DLD1 (cell line): ENCODE results near the gene SPTBN1.

Experiments used
- in situ Hi-C: cut with HindIII; loops from 2 replicates; pipeline ENCODE4 v1.10.0; 2017; ENCODE audit warnings: low sequenced_read_pairs

Gene SPTBN1

DNA sequence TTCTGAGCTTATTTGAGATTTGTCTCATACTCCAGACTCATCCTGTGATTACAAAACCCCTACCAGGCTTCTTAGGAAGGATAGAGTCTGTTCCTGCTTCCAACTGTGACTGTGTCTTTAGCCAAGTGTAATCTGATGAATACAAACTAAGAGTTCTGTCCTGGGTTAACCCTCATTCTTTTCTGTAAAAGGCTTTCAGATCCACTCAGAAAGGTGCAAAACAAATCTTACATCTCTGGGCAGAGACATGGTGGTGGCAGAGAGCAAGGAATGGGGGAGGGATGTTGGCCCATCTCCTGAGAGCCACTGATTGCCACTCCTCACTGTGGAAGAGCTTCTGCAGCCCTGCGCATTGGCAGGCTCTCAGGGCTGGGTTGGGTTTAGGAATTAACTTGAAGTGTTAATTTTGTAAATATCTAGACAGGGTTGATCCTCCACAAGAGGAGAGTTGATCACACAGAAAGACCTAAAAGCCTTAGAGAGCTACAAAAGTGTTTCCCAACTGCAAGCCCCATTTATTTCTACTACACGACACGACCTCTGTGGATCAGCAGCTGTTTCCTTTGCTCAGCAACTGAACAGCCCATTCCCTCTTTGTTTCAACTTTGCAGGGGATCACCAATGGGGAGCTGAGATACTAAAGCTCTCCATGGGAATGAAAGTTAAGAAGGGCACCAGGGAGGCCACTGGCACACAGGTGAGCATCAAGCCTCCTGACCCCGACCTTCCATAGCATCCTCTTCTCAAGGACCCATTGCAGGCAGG, 23.7 kb upstream of the SPTBN1 start:
- in situ Hi-C loops = no loop called here

DNA sequence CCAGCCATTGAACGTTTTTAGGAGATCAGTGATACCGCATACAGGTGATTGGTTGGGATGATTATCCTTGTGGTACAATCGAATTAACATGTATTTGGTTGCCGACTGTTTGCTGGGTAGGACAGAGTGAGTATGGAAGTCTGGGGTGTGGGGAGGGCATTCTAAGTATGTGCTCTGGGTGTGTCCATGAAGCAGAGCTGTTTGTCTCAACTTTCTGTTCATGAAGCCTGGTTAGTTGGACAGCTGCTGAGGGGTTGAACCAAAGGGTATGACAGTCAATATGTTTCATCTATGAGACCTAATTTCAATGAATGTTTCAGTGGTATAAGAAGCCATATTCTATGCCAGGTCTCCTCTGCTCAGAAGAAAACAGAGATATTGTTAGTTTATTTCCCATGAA, 21.9 kb upstream of the SPTBN1 start:
- in situ Hi-C loops = no loop called here

DNA sequence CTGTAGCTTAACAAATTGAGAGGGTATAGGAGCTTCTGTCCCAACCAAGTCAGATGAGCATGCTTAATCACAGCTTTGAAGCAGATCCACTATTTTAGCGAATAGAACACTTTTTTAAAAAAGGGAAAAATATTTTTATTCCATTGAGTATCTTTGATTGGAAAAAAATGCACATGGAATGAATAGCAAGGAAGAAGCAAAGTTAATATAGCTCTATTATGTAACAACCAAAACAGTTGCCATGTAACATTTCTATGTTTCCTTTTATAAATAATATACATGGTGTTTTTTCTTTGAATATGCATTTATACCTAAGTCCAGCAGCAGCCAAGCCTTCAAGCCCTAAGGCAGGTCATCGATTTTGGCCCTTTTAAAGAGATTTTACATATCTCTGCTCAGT, 21.4 kb upstream of the SPTBN1 start:
- in situ Hi-C loops = no loop called here

DNA sequence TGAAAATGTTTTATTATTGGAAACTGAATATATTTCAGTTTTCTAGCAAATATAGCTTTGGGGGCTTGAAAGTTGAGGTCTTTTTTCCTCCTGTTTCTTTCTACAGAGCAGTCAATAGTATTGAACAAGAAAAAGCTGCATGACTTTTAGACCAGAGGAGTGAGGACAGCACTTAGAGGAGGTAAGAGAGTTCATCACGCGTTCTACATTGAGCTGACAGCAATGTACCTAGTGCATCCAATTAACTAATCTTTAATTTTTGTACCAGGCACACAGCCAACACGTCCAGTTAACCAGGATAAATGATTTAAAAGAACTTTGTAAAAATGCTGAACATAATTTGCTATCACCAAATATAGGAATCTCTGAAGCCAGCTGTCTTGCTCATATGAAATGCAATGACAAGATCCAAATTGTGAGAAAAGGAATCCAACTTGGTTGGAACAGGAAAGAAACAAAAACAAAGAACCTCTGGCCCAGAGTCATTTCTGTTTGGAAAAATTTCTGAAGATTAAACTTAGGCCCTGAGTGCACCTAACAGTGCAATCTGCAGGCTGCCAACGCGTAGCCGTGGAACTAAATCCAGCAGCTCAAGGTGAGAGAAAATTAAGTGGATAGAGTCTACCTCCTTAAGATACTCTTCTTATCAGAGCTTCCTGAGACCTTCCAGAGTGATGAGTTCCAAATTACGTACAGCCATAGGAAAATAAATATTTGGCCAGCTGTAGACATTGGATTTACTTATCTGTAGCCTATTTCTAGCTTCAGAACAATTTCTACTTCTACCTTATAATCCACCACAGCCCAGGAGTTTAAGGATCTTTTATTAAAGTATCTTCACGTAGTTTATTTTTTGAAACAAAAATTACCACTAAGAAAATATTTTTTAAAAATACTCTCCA, 20.6 kb upstream of the SPTBN1 start:
- in situ Hi-C loops = no loop called here

DNA sequence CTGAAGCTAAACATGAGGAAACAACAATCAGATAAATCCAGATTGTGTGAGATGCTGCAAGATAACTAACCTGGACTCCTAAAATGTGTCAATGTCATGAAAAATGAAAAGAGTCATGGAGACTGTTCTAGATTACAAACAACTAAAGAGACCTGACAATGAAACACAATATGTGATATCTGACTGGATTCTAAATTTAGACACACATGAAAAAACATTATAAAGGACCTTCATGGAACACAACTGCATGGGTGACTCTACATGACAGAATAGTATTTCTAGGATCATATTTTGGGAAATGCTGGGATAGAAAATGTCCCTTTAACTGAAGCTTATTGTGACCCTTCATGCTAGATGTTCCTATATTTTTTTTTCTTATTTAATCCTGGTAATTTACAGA, 18.5 kb upstream of the SPTBN1 start:
- in situ Hi-C loops = no loop called here

DNA sequence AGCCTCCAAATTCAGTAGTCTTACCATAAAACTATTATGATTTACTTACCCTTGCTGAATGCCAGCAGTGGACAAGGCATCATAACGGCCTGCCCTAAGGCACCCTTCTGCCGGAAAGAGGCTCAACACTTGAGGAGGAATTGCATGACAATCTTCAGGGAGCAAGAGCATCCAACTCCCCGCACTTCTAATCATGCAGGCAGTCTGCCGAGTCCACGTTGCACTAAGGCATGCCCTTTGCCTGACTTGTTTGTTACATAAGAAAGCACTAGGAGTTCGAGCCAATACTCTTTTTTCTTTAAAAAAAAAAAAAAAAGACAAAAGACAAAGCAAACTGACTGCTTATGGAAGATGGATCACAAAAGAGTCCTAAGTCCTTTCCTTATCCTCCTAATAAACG, 17.9 kb upstream of the SPTBN1 start:
- in situ Hi-C loops = no loop called here

DNA sequence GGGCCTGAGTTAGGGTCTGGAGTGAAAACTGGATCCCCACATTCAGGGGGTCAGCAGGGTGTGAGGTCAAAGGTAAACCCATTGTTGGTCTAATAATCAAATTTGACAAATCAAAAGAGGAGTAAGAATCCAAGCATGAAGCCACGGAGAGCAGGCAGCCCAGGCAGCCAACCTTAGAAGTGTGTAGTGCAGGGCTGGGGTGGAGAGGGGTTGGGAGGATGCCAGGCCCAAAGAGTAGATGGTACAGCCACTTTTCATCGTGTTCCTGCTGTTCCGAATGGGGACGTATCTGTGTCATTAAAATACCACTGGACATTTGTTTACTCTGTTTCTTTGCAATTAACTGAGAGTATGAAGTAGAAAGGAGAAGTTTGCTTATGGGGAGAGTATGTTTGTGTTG, 16.5 kb upstream of the SPTBN1 start:
- in situ Hi-C loops = no loop called here

DNA sequence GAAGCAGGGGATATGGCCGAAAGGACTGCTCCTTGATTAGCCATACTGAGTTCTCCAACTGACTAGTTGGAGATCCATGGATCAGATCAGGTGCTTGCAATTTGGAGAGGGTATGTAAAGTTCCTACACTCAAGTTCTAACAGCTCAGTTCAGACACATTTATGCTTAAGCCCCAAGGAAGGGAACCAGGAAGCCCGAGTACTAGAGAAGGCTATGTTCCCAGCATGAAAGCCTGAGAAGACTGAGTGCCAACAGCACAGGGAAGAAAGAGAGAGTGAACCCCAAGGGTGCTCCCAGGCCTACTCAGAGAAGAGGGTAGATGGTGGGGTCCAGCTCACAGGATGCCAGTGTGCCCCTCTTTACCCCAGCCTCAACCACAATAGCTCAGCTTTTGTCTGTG, 16.1 kb upstream of the SPTBN1 start:
- in situ Hi-C loops = no loop called here

DNA sequence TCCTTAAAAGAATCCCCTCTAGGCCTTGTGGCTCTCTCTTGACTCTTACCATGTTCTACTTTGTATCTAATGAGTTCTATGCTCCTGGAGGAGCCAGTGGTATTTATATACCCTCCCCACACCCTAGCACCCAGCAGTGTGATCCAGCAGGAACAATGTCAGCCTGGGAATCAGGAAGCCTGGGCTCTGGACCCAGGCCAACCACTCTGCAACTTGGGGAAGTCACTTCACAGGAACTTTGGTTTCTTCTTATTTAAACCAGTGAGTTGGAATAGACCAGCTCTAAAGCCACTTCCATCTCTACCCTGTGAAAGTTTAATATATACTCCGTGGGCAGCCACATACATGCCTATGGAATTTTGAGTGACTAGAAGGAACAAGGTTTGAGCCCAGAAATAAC, 11.6 kb upstream of the SPTBN1 start:
- in situ Hi-C loops = no loop called here

DNA sequence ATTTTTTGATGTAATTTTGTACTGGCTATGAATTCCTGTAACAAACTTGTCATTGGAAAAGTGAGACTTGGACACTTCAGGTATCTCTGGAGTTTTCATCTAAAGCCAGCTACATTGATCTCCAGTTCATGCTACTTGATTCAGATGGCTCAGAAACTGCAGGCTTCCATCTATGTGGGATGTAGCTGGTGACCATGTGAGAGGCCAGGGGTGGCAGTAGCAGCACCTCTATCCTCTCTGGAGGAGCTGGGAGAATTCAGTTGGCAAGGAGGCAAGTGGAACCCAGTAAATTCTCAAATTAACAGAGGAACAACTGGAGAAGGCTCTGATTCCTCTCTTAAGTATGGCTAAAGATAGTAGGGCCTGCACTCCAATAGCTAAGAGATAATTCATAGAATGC, 10.0 kb upstream of the SPTBN1 start:
- in situ Hi-C loops = no loop called here

DNA sequence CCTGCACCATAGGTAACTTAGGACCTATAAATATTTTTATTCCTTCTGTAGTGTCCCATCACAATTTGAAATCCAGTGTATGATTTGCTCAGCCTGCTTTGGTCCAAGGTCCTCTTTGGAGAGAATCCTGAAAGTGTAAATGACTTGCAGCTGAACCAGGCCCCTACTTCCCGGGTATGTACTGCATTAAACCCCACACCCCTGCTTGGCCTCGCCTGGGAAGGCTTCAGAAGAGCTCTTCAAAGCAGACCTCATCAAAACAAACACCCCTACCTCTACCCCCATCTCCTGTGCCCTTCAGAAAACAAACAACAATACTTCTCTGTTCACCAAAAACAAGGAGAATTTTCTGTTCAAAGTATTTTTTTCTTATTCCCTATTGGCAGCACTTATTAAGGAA, 9.5 kb upstream of the SPTBN1 start:
- in situ Hi-C loops = no loop called here

DNA sequence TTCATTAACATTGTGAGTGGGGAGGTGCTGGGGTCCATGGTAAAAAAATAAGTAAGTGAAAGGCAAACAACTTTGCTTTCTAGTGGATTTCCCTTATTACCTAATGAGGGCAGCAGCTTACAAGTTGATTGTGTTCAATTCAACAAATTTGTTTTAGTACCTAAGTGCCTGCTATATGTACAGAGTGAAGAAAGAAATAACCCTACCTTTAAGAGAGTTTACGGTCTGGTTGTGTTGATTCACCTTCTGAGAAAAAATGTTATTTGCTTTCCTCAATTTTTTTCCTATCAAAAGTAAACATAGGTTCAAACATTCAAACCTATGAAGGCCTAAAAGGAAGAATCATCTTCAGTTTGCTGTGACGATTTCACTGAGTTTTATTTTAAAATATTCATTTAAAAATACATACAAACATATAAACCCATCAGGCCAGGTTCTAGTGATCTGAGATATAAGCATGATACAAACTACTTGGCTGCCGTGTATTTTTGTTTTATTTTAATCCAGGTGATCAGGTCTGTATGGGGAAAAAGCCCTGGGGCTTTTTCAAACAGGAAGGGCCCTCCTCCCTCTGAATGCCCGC, 1.5 kb upstream of the SPTBN1 start:
- in situ Hi-C loops = no loop called here

DNA sequence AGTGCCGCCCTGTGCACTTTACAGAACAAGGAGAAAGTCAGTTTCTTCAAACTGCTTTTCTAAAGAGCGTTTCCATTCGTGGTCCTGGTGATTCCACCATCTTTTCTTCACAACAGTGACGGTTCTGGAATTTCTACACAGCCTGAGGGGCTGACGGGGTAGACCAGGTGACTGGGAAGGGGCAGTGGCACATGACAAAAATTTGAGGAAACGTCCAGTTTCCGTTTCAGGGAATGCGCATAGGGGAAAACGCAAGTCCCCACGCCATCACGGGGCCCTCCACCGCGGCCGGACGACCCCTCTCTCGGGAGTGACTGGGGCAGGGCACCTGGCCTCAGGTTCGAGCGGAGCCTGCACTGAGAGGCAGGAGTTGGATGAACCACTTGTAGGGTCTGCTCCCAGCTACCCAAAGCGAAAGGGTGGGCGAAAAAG, 980 bp upstream of the SPTBN1 start:
- in situ Hi-C loops = no loop called here

DNA sequence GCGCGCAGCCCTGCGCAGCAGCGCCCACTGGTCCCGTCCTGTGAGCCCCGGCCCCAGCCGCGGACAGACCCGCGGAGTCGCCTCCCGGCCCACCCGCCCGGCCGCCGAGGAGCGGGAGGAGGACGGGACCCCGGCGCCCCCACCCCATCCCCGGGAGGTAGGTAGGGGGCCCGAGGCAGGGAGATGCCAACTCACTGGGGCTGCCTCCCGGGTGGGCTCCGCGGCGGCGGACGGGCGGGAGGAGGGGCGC, 160 bp downstream of the SPTBN1 start:
- in situ Hi-C loops = no loop called here

DNA sequence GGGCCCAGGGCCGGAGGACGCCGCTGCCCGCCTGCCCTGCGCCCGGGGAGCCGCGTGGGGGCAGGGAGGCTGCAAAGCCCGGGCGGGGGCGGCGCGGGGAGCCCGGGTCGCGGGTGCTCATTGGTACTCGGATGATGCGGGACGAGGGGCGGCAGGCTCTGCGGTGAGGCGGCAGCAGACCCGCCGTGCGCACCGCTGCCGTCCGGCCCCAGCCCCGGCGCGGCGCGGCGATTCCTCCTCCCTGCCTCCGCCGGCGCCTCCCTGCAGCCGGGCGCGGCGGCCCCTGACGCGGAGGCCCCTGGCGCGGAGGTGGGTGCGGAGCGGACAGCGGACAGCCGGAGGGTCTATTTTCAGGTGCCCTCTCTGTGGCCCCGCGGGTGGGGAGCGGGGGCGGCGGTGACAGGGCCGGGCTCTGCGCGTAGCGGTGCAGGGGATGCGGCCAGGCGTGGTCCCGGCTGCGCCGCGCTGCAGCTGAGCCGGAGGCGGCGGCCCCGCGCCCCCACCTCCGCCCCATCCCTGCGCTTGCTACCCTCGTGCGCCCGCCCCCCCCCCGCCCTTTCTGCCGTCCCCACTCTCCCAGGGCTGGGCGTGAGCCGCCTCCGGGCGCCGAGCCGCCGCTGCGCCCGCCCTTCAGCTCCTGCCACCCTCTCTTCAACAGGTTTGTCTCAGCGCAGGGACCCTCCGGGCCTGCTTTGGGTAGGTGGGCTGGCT, 640 bp downstream of the SPTBN1 start:
- in situ Hi-C loops = no loop called here

DNA sequence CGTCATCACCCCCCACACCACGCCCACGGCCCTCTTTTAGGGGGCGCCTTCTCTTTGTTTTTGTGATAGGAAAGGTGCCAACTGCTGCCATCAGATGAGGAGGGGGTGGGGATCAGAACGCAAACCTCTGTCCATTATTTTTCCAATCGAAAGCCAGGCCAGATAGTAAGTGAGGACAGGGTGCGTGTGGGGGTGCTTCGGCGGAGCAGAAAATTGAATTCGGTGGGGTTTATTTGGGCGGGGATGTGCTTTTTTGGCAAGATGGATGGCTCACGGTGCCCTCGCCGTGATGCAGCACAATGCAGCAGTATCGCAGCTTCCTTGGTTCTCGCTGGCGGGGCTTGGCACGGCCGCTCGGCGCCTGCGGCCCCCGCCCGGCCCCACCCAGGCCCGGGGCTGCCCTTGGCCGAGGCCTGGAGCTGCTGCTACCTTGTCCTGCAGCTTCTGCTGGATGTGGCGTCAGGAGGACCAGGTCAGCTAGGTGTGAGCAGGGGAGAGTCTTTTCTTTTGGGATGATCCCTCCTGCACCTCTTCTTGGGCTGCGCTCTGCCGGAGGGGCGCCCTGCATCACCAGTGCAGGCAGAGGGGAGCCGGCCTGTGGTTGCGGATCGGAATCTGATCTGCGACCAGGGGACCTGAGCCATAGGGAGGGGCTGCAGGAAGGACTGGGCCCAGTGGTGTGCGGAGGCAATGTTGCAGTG, 1.3 kb downstream of the SPTBN1 start:
- in situ Hi-C loops = no loop called here

DNA sequence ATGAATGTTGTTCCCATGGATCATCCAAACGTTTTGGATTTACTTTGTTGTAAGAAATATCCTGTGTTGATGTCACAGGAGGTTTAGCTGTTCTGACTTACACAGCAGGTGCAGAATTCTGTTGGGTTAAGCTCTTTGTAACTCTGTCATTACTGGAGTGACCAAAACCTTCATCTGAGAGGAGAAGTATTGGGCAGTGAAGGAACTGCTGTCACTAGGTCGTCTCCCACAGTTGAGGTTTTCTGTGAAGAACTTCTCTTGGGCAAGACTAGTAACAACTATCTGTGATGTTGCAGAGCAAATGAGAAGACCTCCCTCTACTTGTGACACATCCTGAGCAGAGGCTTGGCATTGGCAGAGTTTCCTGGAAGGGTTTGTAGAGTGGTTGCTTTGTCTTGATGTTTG, 2.9 kb downstream of the SPTBN1 start:
- in situ Hi-C loops = no loop called here

DNA sequence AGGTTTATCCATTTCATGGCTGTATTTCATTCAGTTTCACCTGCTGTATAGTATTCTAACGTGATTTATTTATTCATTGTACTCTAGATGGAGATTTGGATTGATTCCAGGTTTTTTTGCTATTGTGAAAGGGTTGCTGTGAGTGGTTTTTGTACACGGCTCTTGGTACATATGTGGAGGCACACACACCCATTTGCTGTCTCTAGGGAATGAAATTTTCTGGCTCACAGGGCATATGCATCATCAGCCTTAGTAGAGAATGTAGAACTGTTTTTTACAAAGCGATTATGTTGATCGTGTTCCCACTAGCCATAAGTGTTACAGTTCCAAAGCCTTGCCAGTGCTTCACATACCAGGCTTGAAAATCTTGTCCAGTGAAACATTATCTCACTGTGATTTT, 5.1 kb downstream of the SPTBN1 start:
- in situ Hi-C loops = no loop called here

DNA sequence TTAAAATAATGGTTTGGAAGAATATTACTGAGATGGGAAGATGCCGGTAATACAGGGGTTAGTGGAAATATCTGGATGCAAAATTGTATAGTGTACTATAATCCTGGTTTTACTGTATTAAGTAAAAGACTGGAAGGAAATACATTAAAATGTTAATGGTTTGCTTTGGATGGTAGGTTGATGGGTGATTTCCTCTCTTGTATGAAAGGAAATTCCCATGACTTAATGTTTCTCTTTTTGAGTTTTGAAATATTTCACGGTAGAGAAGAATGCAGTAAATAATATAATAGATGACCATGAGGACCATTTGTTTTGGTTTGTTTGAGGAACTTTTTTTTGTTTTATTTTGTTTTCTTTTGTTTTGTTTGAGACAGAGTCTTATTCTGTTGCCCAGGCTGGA, 8.2 kb downstream of the SPTBN1 start:
- in situ Hi-C loops = no loop called here

DNA sequence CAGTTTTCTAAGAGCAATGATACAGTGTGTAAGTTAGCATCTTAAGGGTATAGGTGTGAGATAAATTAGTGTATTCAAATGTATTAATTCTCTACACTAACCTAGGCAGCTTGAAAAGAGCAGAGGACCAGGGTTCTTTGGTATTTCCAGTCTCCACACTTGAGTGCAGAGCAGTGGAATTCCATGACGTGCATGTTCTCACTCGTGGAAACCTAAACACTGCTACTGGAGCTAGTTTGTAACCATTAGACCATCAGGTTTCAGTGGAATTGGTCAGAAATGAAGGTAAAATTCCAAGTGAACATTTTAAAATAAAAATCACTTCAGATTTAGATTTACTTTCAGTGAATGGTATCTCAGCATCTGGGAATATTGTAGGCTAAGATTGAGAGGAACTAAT, 9.0 kb downstream of the SPTBN1 start:
- in situ Hi-C loops = no loop called here

DNA sequence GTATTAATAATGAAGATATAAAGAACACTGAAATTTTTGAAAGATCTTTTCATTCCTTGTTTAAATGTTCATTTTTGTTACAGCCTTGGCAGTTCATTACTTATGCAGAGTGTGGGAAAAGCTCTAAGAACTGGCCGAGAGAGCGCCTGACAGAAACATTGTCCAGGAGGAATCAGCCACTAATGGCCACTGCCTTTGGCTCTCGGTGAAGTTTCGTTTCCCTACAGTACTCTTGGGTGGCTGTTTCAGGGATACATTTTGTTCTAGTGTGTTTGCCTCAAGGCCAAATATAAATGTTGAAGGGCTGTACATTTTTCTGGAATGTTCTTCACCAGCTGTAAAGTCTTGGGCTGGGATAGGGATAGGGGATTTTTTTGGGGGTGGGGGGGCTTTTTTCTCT, 10.7 kb downstream of the SPTBN1 start:
- in situ Hi-C loops = no loop called here
